Measurements from ENCODE around the gene ANKRD18A. TPM values are rescaled to one million over a fixed set of nuclear protein-coding genes. Genes with fewer than 3 reads are reported as not detected.
"Not testable (repeated sequence)": the region's sequence is repeated elsewhere in the genome, so short reads cannot be mapped to it uniquely, and the experiment has no call there.

Gene ANKRD18A
- total and polyA plus RNA-seq, 7 donors: under 0.01 to 1.4 (median 0.14) TPM

- H3K4me1 ChIP-seq; H3K4me3 ChIP-seq; H3K36me3 ChIP-seq; H3K27me3 ChIP-seq; H3K9me3 ChIP-seq; H3K27ac ChIP-seq; DNase-seq; intact Hi-C loops (cut with DNase I): not testable (repeated sequence)
- 75 to 93% methylated on average over 2 of the region's 4 CpGs for WGBS, 2 donors
Measured at GRCh38 chr9:38565178-38565577, 55.2 kb downstream of the ANKRD18A start.

GRCh38 chr9:38563911-38564310 is 56.5 kb downstream of the ANKRD18A start:
- H3K27me3 ChIP-seq; H3K27ac ChIP-seq; H3K9me3 ChIP-seq; H3K4me1 ChIP-seq; H3K36me3 ChIP-seq; H3K4me3 ChIP-seq; intact Hi-C loops (cut with DNase I); DNase-seq: not testable (repeated sequence)
- 83 to 100% methylated on average over 1 of the region's 1 CpG for WGBS, 2 donors

GRCh38 chr9:38561134-38561533 is 59.3 kb downstream of the ANKRD18A start:
- H3K9me3 ChIP-seq; H3K4me3 ChIP-seq; DNase-seq; H3K36me3 ChIP-seq; intact Hi-C loops (cut with DNase I); H3K4me1 ChIP-seq; H3K27me3 ChIP-seq; H3K27ac ChIP-seq: not testable (repeated sequence)
- 70 to 84% methylated on average over 2 of the region's 2 CpGs for WGBS, 2 donors

GRCh38 chr9:38559172-38559571 is 61.2 kb downstream of the ANKRD18A start:
- H3K4me3 ChIP-seq; intact Hi-C loops (cut with DNase I); H3K27me3 ChIP-seq; DNase-seq; H3K4me1 ChIP-seq; H3K9me3 ChIP-seq; H3K27ac ChIP-seq; H3K36me3 ChIP-seq: not testable (repeated sequence)
- 64 to 77% methylated on average over 3 of the region's 3 CpGs for WGBS, 2 donors

- 86 to 87% methylated on average over 1 of the region's 1 CpG for WGBS, 2 donors
- DNase-seq; H3K9me3 ChIP-seq; intact Hi-C loops (cut with DNase I); H3K27ac ChIP-seq; H3K27me3 ChIP-seq; H3K36me3 ChIP-seq; H3K4me3 ChIP-seq; H3K4me1 ChIP-seq: not testable (repeated sequence)
Measured at GRCh38 chr9:38557746-38558145, 62.6 kb downstream of the ANKRD18A start.

GRCh38 chr9:38554966-38555365 is 65.4 kb downstream of the ANKRD18A start:
- H3K9me3 ChIP-seq; H3K36me3 ChIP-seq; H3K27ac ChIP-seq; intact Hi-C loops (cut with DNase I); H3K4me1 ChIP-seq; DNase-seq; H3K4me3 ChIP-seq; H3K27me3 ChIP-seq: not testable (repeated sequence)
- WGBS, 2 donors: 98 to 99% methylated on average over 2 of the region's 2 CpGs

GRCh38 chr9:38553019-38553418 is 67.4 kb downstream of the ANKRD18A start:
- H3K27me3 ChIP-seq; intact Hi-C loops (cut with DNase I); H3K27ac ChIP-seq; H3K4me1 ChIP-seq; H3K9me3 ChIP-seq; H3K36me3 ChIP-seq; H3K4me3 ChIP-seq; DNase-seq: not testable (repeated sequence)
- 81 to 88% methylated on average over 4 of the region's 4 CpGs for WGBS, 2 donors

- intact Hi-C loops (cut with DNase I); H3K27ac ChIP-seq; H3K36me3 ChIP-seq; H3K4me3 ChIP-seq; DNase-seq; H3K9me3 ChIP-seq; H3K4me1 ChIP-seq; H3K27me3 ChIP-seq: not testable (repeated sequence)
- WGBS, 2 donors: 79 to 95% methylated on average over 1 of the region's 2 CpGs
Measured at GRCh38 chr9:38546497-38547163, 73.8 kb downstream of the ANKRD18A start.

GRCh38 chr9:38540535-38540934 is 79.9 kb downstream of the ANKRD18A start:
- H3K27me3 ChIP-seq; intact Hi-C loops (cut with DNase I); H3K36me3 ChIP-seq; DNase-seq; H3K9me3 ChIP-seq; H3K4me1 ChIP-seq; H3K27ac ChIP-seq; H3K4me3 ChIP-seq: not testable (repeated sequence)
- 63 to 65% methylated on average over 5 of the region's 5 CpGs for WGBS, 2 donors

- intact Hi-C loops (cut with DNase I): no loop called here
- H3K4me3 ChIP-seq: no peak overlapping the region
- H3K9me3 ChIP-seq: no peaks in the 10 kb centered on the region
- no peak for TF ChIP-seq POLR2A (IDR thresholded peaks at IDR 0.05)
- TF ChIP-seq POLR2AphosphoS5 (IDR thresholded peaks at IDR 0.05): no peak
- TF ChIP-seq EP300 (IDR thresholded peaks at IDR 0.05): no peak
- no peak for TF ChIP-seq CTCF (IDR thresholded peaks at IDR 0.05)
- no peak for DNase-seq
- H3K27me3 ChIP-seq: peaks cover 0 to 12% (median 0%) of the 10 kb centered on the region in 3 donors
- no peaks in the 10 kb centered on the region for H3K36me3 ChIP-seq
- no peak overlapping the region for H3K27ac ChIP-seq
- no peaks in the 10 kb centered on the region for H3K4me1 ChIP-seq
Measured at GRCh38 chr9:38529317-38529716, 91.1 kb downstream of the ANKRD18A start.
